ENCODE data around the gene FILIP1. TPM values are rescaled to one million over a fixed set of nuclear protein-coding genes. Genes with fewer than 3 reads are reported as not detected.

The FILIP1 gene
- total and polyA plus RNA-seq, 2 of the 8 experiments (the other 6 are each of a cell fraction or from before 2014, with no cell fraction given) = 2.4 to 5.7 TPM

DNA sequence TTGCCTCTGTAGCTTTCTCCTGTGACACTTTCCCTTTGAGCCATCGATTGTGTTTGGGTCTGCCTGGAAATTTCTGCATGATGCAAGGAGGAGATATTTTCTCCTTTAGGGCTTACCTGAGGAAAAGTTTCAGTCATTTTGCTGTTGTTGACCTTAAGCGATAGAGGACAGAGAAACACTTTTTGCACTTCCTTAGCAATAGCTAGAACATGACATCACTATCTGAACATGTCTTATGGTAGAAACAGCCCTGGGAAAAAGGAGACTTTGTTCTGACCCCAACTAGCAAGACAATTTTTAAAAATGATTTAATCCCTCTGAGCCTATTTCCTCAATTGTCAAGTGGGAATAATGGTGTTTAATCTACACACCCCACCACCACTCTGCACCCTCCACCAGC, 9.7 kb upstream of the FILIP1 start (continued):
- TF ChIP-seq, protein P1, sequence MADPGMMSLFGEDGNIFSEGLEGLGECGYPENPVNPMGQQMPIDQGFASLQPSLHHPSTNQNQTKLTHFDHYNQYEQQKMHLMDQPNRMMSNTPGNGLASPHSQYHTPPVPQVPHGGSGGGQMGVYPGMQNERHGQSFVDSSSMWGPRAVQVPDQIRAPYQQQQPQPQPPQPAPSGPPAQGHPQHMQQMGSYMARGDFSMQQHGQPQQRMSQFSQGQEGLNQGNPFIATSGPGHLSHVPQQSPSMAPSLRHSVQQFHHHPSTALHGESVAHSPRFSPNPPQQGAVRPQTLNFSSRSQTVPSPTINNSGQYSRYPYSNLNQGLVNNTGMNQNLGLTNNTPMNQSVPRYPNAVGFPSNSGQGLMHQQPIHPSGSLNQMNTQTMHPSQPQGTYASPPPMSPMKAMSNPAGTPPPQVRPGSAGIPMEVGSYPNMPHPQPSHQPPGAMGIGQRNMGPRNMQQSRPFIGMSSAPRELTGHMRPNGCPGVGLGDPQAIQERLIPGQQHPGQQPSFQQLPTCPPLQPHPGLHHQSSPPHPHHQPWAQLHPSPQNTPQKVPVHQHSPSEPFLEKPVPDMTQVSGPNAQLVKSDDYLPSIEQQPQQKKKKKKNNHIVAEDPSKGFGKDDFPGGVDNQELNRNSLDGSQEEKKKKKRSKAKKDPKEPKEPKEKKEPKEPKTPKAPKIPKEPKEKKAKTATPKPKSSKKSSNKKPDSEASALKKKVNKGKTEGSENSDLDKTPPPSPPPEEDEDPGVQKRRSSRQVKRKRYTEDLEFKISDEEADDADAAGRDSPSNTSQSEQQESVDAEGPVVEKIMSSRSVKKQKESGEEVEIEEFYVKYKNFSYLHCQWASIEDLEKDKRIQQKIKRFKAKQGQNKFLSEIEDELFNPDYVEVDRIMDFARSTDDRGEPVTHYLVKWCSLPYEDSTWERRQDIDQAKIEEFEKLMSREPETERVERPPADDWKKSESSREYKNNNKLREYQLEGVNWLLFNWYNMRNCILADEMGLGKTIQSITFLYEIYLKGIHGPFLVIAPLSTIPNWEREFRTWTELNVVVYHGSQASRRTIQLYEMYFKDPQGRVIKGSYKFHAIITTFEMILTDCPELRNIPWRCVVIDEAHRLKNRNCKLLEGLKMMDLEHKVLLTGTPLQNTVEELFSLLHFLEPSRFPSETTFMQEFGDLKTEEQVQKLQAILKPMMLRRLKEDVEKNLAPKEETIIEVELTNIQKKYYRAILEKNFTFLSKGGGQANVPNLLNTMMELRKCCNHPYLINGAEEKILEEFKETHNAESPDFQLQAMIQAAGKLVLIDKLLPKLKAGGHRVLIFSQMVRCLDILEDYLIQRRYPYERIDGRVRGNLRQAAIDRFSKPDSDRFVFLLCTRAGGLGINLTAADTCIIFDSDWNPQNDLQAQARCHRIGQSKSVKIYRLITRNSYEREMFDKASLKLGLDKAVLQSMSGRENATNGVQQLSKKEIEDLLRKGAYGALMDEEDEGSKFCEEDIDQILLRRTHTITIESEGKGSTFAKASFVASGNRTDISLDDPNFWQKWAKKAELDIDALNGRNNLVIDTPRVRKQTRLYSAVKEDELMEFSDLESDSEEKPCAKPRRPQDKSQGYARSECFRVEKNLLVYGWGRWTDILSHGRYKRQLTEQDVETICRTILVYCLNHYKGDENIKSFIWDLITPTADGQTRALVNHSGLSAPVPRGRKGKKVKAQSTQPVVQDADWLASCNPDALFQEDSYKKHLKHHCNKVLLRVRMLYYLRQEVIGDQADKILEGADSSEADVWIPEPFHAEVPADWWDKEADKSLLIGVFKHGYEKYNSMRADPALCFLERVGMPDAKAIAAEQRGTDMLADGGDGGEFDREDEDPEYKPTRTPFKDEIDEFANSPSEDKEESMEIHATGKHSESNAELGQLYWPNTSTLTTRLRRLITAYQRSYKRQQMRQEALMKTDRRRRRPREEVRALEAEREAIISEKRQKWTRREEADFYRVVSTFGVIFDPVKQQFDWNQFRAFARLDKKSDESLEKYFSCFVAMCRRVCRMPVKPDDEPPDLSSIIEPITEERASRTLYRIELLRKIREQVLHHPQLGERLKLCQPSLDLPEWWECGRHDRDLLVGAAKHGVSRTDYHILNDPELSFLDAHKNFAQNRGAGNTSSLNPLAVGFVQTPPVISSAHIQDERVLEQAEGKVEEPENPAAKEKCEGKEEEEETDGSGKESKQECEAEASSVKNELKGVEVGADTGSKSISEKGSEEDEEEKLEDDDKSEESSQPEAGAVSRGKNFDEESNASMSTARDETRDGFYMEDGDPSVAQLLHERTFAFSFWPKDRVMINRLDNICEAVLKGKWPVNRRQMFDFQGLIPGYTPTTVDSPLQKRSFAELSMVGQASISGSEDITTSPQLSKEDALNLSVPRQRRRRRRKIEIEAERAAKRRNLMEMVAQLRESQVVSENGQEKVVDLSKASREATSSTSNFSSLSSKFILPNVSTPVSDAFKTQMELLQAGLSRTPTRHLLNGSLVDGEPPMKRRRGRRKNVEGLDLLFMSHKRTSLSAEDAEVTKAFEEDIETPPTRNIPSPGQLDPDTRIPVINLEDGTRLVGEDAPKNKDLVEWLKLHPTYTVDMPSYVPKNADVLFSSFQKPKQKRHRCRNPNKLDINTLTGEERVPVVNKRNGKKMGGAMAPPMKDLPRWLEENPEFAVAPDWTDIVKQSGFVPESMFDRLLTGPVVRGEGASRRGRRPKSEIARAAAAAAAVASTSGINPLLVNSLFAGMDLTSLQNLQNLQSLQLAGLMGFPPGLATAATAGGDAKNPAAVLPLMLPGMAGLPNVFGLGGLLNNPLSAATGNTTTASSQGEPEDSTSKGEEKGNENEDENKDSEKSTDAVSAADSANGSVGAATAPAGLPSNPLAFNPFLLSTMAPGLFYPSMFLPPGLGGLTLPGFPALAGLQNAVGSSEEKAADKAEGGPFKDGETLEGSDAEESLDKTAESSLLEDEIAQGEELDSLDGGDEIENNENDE (IDR thresholded peaks at IDR 0.05; ENCODE audit: insufficient replicate concordance, low read length) = no peak
- TF ChIP-seq YY1 (IDR thresholded peaks at IDR 0.05; ENCODE audit: low read depth, low read length) = no peak
- no peak for TF ChIP-seq TEAD4 (IDR thresholded peaks at IDR 0.05; ENCODE audit: low read depth, low read length)
- TF ChIP-seq POU5F1 (IDR thresholded peaks at IDR 0.05; ENCODE audit: low read depth, low read length) = no peak
- TF ChIP-seq KDM5A (IDR thresholded peaks at IDR 0.05; ENCODE audit: low read length) = no peak
- no peak for TF ChIP-seq TBP (IDR thresholded peaks at IDR 0.05; ENCODE audit: low read depth, low read length)
- no peak for TF ChIP-seq CTBP2 (IDR thresholded peaks at IDR 0.05; ENCODE audit: borderline replicate concordance, insufficient read depth, insufficient read length, low read length)
- no peak for TF ChIP-seq FOSL1 (IDR thresholded peaks at IDR 0.05; ENCODE audit: insufficient read depth, low read depth, low read length)
- TF ChIP-seq TAF7 (optimal IDR thresholded peaks at IDR 0.05; ENCODE audit: borderline replicate concordance, low read depth, low read length) = no peak
- TF ChIP-seq NRF1 (IDR thresholded peaks at IDR 0.05; ENCODE audit: low read depth, low read length) = no peak
- no peak for TF ChIP-seq SIN3A (conservative IDR thresholded peaks at IDR 0.05 in 1 of 2, IDR thresholded peaks at IDR 0.05 in 1 of 2; ENCODE audit: low read depth in 1 of 2, low read length in 2 of 2)
- no peak for TF ChIP-seq JUN (IDR thresholded peaks at IDR 0.05; ENCODE audit: low read depth, low read length)

All from H1 (cell line).